Breast epithelium (tissue), 3 donors: ENCODE measurements around the gene SEZ6L.

Experiments used
- POLR2A ChIP-seq: fragments of 450-650 bp; IDR thresholded peaks from one replicate; pipeline ENCODE4 v1.6.1; 2016; ENCODE audit warnings: antibody characterized with exemption, mild to moderate bottlenecking, moderate library complexity
- POLR2AphosphoS5 ChIP-seq, 3 donors: sonication (generic); formaldehyde crosslinking; IDR thresholded peaks; one replicate each; pipeline ENCODE4 v1.6.1; 2017; ENCODE audit warnings: antibody characterized with exemption in 3 of 3
- TF ChIP-seq, protein P1 (sequence below), 3 donors: fragments of 450-650 bp; IDR thresholded peaks; one replicate each; pipeline ENCODE4 v1.5.1; 2016 to 2017; ENCODE audit warnings: antibody characterized with exemption in 3 of 3, mild to moderate bottlenecking in 3 of 3, moderate library complexity in 3 of 3

GRCh38 chr22:26229910-26230309 is 60.6 kb downstream of the SEZ6L start:
- TF ChIP-seq POLR2A (no peak), POLR2AphosphoS5 (IDR thresholded peaks at IDR 0.05) (no peak)
- TF ChIP-seq, protein P1, sequence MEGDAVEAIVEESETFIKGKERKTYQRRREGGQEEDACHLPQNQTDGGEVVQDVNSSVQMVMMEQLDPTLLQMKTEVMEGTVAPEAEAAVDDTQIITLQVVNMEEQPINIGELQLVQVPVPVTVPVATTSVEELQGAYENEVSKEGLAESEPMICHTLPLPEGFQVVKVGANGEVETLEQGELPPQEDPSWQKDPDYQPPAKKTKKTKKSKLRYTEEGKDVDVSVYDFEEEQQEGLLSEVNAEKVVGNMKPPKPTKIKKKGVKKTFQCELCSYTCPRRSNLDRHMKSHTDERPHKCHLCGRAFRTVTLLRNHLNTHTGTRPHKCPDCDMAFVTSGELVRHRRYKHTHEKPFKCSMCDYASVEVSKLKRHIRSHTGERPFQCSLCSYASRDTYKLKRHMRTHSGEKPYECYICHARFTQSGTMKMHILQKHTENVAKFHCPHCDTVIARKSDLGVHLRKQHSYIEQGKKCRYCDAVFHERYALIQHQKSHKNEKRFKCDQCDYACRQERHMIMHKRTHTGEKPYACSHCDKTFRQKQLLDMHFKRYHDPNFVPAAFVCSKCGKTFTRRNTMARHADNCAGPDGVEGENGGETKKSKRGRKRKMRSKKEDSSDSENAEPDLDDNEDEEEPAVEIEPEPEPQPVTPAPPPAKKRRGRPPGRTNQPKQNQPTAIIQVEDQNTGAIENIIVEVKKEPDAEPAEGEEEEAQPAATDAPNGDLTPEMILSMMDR (IDR thresholded peaks at IDR 0.05): no peak
